Thyroid gland (tissue), 4 donors: ENCODE measurements around the gene SLC35G2. TPM values are rescaled to one million over a fixed set of nuclear protein-coding genes. Genes with fewer than 3 reads are reported as not detected.
"Not testable (repeated sequence)": the region's sequence is repeated elsewhere in the genome, so short reads cannot be mapped to it uniquely, and the experiment has no call there.

ENCODE experiments used
- DNase-seq, 2 donors: peaks; one replicate each; pipeline ENCODE4 v3.0.0-alpha.2; 2019
- H3K27ac ChIP-seq, 3 donors: fragments of 200-600 bp; sonication (generic); 1 replicate in 2 of 3; 2 replicates in 1 of 3; pipeline ENCODE4 v1.5.1; 2016 to 2019; ENCODE audit warnings: mild to moderate bottlenecking in 1 of 3, moderate library complexity in 1 of 3
- H3K27me3 ChIP-seq: fragments of 200-600 bp; sonication (generic); one replicate; pipeline ENCODE4 v1.5.1; 2019
- H3K36me3 ChIP-seq, 2 donors: fragments of 200-600 bp; sonication (generic); one replicate each; pipeline ENCODE4 v1.5.1; 2016 to 2019
- H3K4me1 ChIP-seq, 2 donors: fragments of 200-600 bp; sonication (generic); one replicate each; pipeline ENCODE4 v1.5.1; 2017 to 2019
- H3K4me3 ChIP-seq, 3 donors: fragments of 200-600 bp; sonication (generic); replicated peaks in 1 of 3; 1 replicate in 2 of 3; 2 replicates in 1 of 3; pipeline ENCODE4 v1.5.1; 2016; ENCODE audit warnings: mild to moderate bottlenecking in 1 of 3
- H3K9me3 ChIP-seq: fragments of 200-600 bp; sonication (generic); one replicate; pipeline ENCODE4 v1.5.1; 2017
- CTCF ChIP-seq, 6 experiments: fragments of 200-600 bp in 3 of 6; fragments of 450-650 bp in 3 of 6; sonication (generic) in 3 of 6; IDR thresholded peaks; one replicate each; pipeline ENCODE4 v1.5.1; 2016 to 2019; ENCODE audit warnings: antibody characterized with exemption in 6 of 6, mild to moderate bottlenecking in 2 of 6, inconsistent platforms in 1 of 6, moderate library complexity in 1 of 6
- POLR2A ChIP-seq, 2 donors: fragments of 450-650 bp; IDR thresholded peaks; one replicate each; pipeline ENCODE4 v1.6.1; 2017; ENCODE audit warnings: antibody characterized with exemption in 2 of 2, mild to moderate bottlenecking in 2 of 2, moderate library complexity in 1 of 2
- WGBS, 2 donors: methylation state at CpG; one replicate each; pipeline ENCODE4 v1.1.5; 2017; 5-methylcytosine and 5-hydroxymethylcytosine counted together
- intact Hi-C: fragments of 100-400 bp; cut with DNase I; formaldehyde crosslinking; loops from one replicate; pipeline ENCODE4 v1.15.1; 2023
- total RNA-seq, 4 donors: library from RNA; depleted of rRNA; stranded (reverse); fragments of >200 nt; gene quantifications; one replicate each; pipeline ENCODE4 v1.2.3, GENCODE V29; 2016

SLC35G2 gene
- total RNA-seq, 4 donors from 2014 or later, result 9.6 to 12.6 (median 11.5) TPM

- no peak overlapping the region for H3K4me3 ChIP-seq
- H3K36me3 ChIP-seq, result no peaks in the 10 kb centered on the region
- TF ChIP-seq CTCF (IDR thresholded peaks at IDR 0.05), result no peak
- no peak for TF ChIP-seq POLR2A (IDR thresholded peaks at IDR 0.05)
- DNase-seq, result no peak
- intact Hi-C loops, result no loop called here
- no peak overlapping the region for H3K27ac ChIP-seq
- no peaks in the 10 kb centered on the region for H3K27me3 ChIP-seq
- 92% methylated on average over 16 of the region's 24 CpGs; no CpG with 5 or more reads in 1 of the 2 donors for WGBS, 2 donors
- no peaks in the 10 kb centered on the region for H3K9me3 ChIP-seq
- H3K4me1 ChIP-seq, result peaks cover 5 to 6% of the 10 kb centered on the region in 2 donors
Observed at GRCh38 chr3:136889947-136890346, 71.0 kb downstream of the SLC35G2 start.

- H3K4me3 ChIP-seq, result no peak overlapping the region
- H3K9me3 ChIP-seq, result no peaks in the 10 kb centered on the region
- H3K4me1 ChIP-seq, result peaks cover 5 to 6% of the 10 kb centered on the region in 2 donors
- DNase-seq, result no peak
- TF ChIP-seq POLR2A (IDR thresholded peaks at IDR 0.05) (no peak), CTCF (IDR thresholded peaks at IDR 0.05) (no peak)
- intact Hi-C loops, result no loop called here
- H3K36me3 ChIP-seq, result no peaks in the 10 kb centered on the region
- 49 to 50% methylated on average over 2 of the region's 2 CpGs for WGBS, 2 donors
- H3K27me3 ChIP-seq, result no peaks in the 10 kb centered on the region
- H3K27ac ChIP-seq, result no peak overlapping the region
Observed at GRCh38 chr3:136891934-136892855, 73.3 kb downstream of the SLC35G2 start.

- Histone ChIP-seq H3K4me1 (peaks cover 5 to 11% of the 10 kb centered on the region in 2 donors), H3K9me3 (no peaks in the 10 kb centered on the region), H3K36me3 (no peaks in the 10 kb centered on the region), H3K27me3 (no peaks in the 10 kb centered on the region), H3K27ac (no peak overlapping the region), H3K4me3 (no peak overlapping the region)
- intact Hi-C loops, result no loop called here
- DNase-seq, result no peak
- WGBS, 2 donors, result 66 to 68% methylated on average over 5 of the region's 5 CpGs
- TF ChIP-seq CTCF (IDR thresholded peaks at IDR 0.05), result no peak
- TF ChIP-seq POLR2A (IDR thresholded peaks at IDR 0.05), result no peak
Observed at GRCh38 chr3:136893848-136894443, 75.0 kb downstream of the SLC35G2 start.

GRCh38 chr3:136897171-136897570 is 78.2 kb downstream of the SLC35G2 start:
- H3K36me3 ChIP-seq, H3K4me3 ChIP-seq, H3K27ac ChIP-seq, H3K27me3 ChIP-seq, intact Hi-C loops, H3K9me3 ChIP-seq, DNase-seq: not testable (repeated sequence)
- WGBS, 2 donors, result 88 to 94% methylated on average over 1 of the region's 1 CpG
- peaks cover 5 to 11% of the 10 kb centered on the region in 2 donors for H3K4me1 ChIP-seq

- WGBS, 2 donors, result 73 to 79% methylated on average over 4 of the region's 4 CpGs
- Histone ChIP-seq H3K4me1 (peaks cover 5% of the 10 kb centered on the region in 2 donors), H3K27me3 (no peaks in the 10 kb centered on the region), H3K4me3 (no peak overlapping the region), H3K9me3 (no peaks in the 10 kb centered on the region), H3K36me3 (no peaks in the 10 kb centered on the region), H3K27ac (no peak overlapping the region)
- TF ChIP-seq POLR2A (IDR thresholded peaks at IDR 0.05), result no peak
- no peak for TF ChIP-seq CTCF (IDR thresholded peaks at IDR 0.05)
- DNase-seq, result no peak
- intact Hi-C loops, result no loop called here
Observed at GRCh38 chr3:136898549-136898948, 79.6 kb downstream of the SLC35G2 start.
